RWPE1 (cell line): ENCODE data around the gene PRPF18.

ENCODE experiments used
- CTCF ChIA-PET: fragments of 350-600 bp; sonication (Branson Sonifier 250); formaldehyde crosslinking; extraction: SDS; loops from one replicate; lab custom pipeline; 2021; lab: Yijun Ruan, JAX
- POLR2A ChIA-PET: fragments of 400-600 bp; formaldehyde crosslinking; extraction: SDS; loops from one replicate; lab custom pipeline; 2020; ENCODE audit warnings: antibody characterized with exemption; ENCODE audit not compliant: low non-redundant PET; lab: Yijun Ruan, JAX
- DNase-seq: peaks from one replicate; pipeline ENCODE4 v3.0.0; 2012; ENCODE audit warnings: low spot score
- H3K27ac ChIP-seq: fragments of 450-650 bp; 2 replicates; pipeline ENCODE4 v1.5.1; 2017
- CTCF ChIP-seq: fragments of 450-650 bp; conservative IDR thresholded peaks from 2 replicates; pipeline ENCODE4 v1.5.1; 2017; ENCODE audit warnings: low read depth, mild to moderate bottlenecking

PRPF18 gene

GRCh38 chr10:13613519-13613918, 26.8 kb downstream of the PRPF18 start:
- TF ChIP-seq CTCF = no peak
- ChIA-PET POLR2A (no interaction called here), CTCF (interaction anchor here (0.6 to 0.8 kb wide), 3 partner anchors 77 to 241 kb away, joined by 3 read pairs; no protein-coding TSS in a partner anchor)
- DNase-seq = peak; percentile 13
- no peak overlapping the region for H3K27ac ChIP-seq

- ChIA-PET CTCF (interaction anchor here (0.8 kb wide), 1 partner anchor 28 kb away, joined by 3 read pairs; the partner anchor contains the start of gene PRPF18), POLR2A (no interaction called here)
- DNase-seq = peak; percentile 66
- no peak for TF ChIP-seq CTCF
- peak overlapping the region; percentile 51 for H3K27ac ChIP-seq
These were observed 28.0 kb downstream of the PRPF18 start for GRCh38 chr10:13614530-13615332.

- POLR2A ChIA-PET = no interaction called here
- no peak overlapping the region for H3K27ac ChIP-seq
- TF ChIP-seq CTCF = no peak
- CTCF ChIA-PET = no interaction called here
- DNase-seq = no peak
These were observed 29.0 kb downstream of the PRPF18 start for GRCh38 chr10:13615650-13616300.

- POLR2A ChIA-PET = no interaction called here
These were observed 30.4 kb downstream of the PRPF18 start for GRCh38 chr10:13617116-13617515.

GRCh38 chr10:13621931-13622330, 35.2 kb downstream of the PRPF18 start:
- POLR2A ChIA-PET = no interaction called here

More at GRCh38 chr10:13617116-13617515, 30.4 kb downstream of the PRPF18 start:
- no peak for DNase-seq
- TF ChIP-seq CTCF = no peak
- CTCF ChIA-PET = no interaction called here
- H3K27ac ChIP-seq = no peak overlapping the region

More at GRCh38 chr10:13621931-13622330, 35.2 kb downstream of the PRPF18 start:
- H3K27ac ChIP-seq = no peak overlapping the region
- DNase-seq = no peak
- no peak for TF ChIP-seq CTCF
- CTCF ChIA-PET = no interaction called here
